ENCODE results near the gene CPLANE2. TPM values are rescaled to one million over a fixed set of nuclear protein-coding genes. Genes with fewer than 3 reads are reported as not detected.

Gene CPLANE2
- total RNA-seq, 4 donors from 2014 or later = 6.0 to 17.2 (median 10.4) TPM

GRCh38 chr1:16231331-16232315 lies 5.4 kb downstream of the CPLANE2 start:
- 89 to 93% methylated on average over 27 to 35 of the region's 35 CpGs for WGBS, 2 donors
- intact Hi-C loops (cut with DNase I; ENCODE audit: low total_unique reads) = no loop called here
- no peak for TF ChIP-seq POLR2A (IDR thresholded peaks at IDR 0.05)
- no peak for TF ChIP-seq CTCF (IDR thresholded peaks at IDR 0.05)
- DNase-seq (ENCODE audit: low spot score in 2 of 2) = no peak
- no peak overlapping the region for H3K4me3 ChIP-seq (ENCODE audit: low read depth, poor library complexity, severe bottlenecking)

- TF ChIP-seq CTCF (IDR thresholded peaks at IDR 0.05) = no peak
- no peak for TF ChIP-seq POLR2A (IDR thresholded peaks at IDR 0.05)
- intact Hi-C loops (cut with DNase I; ENCODE audit: low total_unique reads) = no loop called here
- 90 to 93% methylated on average over 10 to 13 of the region's 13 CpGs for WGBS, 2 donors
- no peak for DNase-seq (ENCODE audit: low spot score in 2 of 2)
- H3K4me3 ChIP-seq (ENCODE audit: low read depth, poor library complexity, severe bottlenecking) = no peak overlapping the region
Observed at GRCh38 chr1:16230744-16231143, 6.2 kb downstream of the CPLANE2 start.

GRCh38 chr1:16229976-16230740 lies 6.8 kb downstream of the CPLANE2 start:
- no peak overlapping the region for H3K4me3 ChIP-seq (ENCODE audit: low read depth, poor library complexity, severe bottlenecking)
- no peak for DNase-seq (ENCODE audit: low spot score in 2 of 2)
- 90% methylated on average over 11 to 13 of the region's 13 CpGs for WGBS, 2 donors
- no peak for TF ChIP-seq CTCF (IDR thresholded peaks at IDR 0.05)
- no peak for TF ChIP-seq POLR2A (IDR thresholded peaks at IDR 0.05)
- intact Hi-C loops (cut with DNase I; ENCODE audit: low total_unique reads) = no loop called here

GRCh38 chr1:16226490-16227179 lies 10.3 kb downstream of the CPLANE2 start:
- DNase-seq (ENCODE audit: low spot score in 2 of 2) = no peak
- no peak overlapping the region for H3K4me3 ChIP-seq (ENCODE audit: low read depth, poor library complexity, severe bottlenecking)
- no peak for TF ChIP-seq CTCF (IDR thresholded peaks at IDR 0.05)
- TF ChIP-seq POLR2A (IDR thresholded peaks at IDR 0.05) = no peak
- intact Hi-C loops (cut with DNase I; ENCODE audit: low total_unique reads) = no loop called here
- WGBS, 2 donors = 25 to 35% methylated on average over 26 to 46 of the region's 46 CpGs

- TF ChIP-seq CTCF (IDR thresholded peaks at IDR 0.05) = no peak
- TF ChIP-seq POLR2A (IDR thresholded peaks at IDR 0.05) = no peak
- whole genome bisulfite sequencing, 2 donors = 90 to 95% methylated on average over 7 of the region's 7 CpGs
- no peak for DNase-seq (ENCODE audit: low spot score in 2 of 2)
- intact Hi-C loops (cut with DNase I; ENCODE audit: low total_unique reads) = no loop called here
- H3K4me3 ChIP-seq (ENCODE audit: low read depth, poor library complexity, severe bottlenecking) = no peak overlapping the region
Observed at GRCh38 chr1:16226129-16226489, 10.9 kb downstream of the CPLANE2 start.
